ENCODE results near the gene MTIF2.
"Not testable (repeated sequence)": the region's sequence is repeated elsewhere in the genome, so short reads cannot be mapped to it uniquely, and the experiment has no call there.

DNA sequence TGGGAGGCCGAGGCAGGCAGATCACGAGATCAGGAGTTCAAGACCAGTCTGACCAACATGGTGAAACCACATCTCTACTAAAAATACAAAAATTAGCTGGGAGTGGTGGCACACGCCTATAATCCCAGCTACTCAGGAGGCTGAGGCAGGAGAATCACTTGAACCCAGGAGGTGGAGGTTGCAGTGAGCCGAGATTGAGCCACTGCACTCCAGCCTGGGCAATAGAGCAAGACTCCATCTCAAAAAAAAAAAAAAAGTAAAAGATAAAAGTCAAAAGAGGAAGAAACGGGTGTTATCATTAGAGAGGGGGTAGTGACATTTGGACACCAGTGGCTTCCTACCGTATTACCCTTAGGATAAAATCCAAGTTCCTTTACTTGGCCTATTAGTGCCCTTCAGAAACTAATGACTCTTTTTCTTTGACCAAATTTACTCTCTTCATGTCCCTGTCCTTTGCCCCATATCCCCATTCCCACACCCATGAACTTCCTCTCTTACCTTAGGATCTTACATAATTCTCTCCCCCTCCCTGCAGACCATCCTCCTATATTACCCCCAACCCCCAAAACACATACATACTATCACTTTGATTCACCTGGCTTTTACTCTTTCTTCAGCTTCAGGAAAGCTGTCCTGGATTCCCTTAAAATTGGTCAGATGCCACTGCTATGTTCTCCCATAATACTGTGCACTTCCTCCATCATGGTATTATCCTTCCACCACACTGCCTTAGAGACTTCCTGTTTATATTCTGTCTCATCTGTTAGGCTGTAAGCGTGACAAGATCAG lies 41.4 kb downstream of the MTIF2 start:
- not testable (repeated sequence) for TF ChIP-seq POLR2A, EP300, POLR2AphosphoS5 (IDR thresholded peaks at IDR 0.05)
- TF ChIP-seq, protein P1, sequence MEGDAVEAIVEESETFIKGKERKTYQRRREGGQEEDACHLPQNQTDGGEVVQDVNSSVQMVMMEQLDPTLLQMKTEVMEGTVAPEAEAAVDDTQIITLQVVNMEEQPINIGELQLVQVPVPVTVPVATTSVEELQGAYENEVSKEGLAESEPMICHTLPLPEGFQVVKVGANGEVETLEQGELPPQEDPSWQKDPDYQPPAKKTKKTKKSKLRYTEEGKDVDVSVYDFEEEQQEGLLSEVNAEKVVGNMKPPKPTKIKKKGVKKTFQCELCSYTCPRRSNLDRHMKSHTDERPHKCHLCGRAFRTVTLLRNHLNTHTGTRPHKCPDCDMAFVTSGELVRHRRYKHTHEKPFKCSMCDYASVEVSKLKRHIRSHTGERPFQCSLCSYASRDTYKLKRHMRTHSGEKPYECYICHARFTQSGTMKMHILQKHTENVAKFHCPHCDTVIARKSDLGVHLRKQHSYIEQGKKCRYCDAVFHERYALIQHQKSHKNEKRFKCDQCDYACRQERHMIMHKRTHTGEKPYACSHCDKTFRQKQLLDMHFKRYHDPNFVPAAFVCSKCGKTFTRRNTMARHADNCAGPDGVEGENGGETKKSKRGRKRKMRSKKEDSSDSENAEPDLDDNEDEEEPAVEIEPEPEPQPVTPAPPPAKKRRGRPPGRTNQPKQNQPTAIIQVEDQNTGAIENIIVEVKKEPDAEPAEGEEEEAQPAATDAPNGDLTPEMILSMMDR (IDR thresholded peaks at IDR 0.05) = not testable (repeated sequence)

Measured in sigmoid colon (tissue), 4 donors.